Measurements from ENCODE around the gene RNF14. TPM values are rescaled to one million over a fixed set of nuclear protein-coding genes. Genes with fewer than 3 reads are reported as not detected.
"Not testable (repeated sequence)": the region's sequence is repeated elsewhere in the genome, so short reads cannot be mapped to it uniquely, and the experiment has no call there.

RNF14 gene
- polyA plus RNA-seq (2013, experiment 1 of 4) = 29.3 TPM
- 23.8 TPM for polyA plus RNA-seq (2013, experiment 2 of 4)
- 23.0 TPM for polyA plus RNA-seq (2013, experiment 3 of 4)
- 26.3 TPM for polyA plus RNA-seq (2013, experiment 4 of 4)

GRCh38 chr5:141968914-141969608 lies at the start of gene RNF14:
Gene RNF14 (plus strand): TSS chr5:141969105. CDS start chr5:141973589, 4,484 bp downstream.
- peak within 1 kb of the TSS; percentile 72 for H3K27ac ChIP-seq (ENCODE audit: insufficient read depth, low read depth, low read length, poor library complexity, severe bottlenecking)
- peak within 1 kb of the TSS; percentile 84 for H3K4me3 ChIP-seq (ENCODE audit: insufficient read depth, low read depth, low read length)
- H3K27me3 ChIP-seq (ENCODE audit: control insufficient read depth, insufficient read depth, low read length, poor library complexity, severe bottlenecking) = no peaks in the 10 kb centered on the region
- H3K36me3 ChIP-seq (ENCODE audit: control insufficient read depth, insufficient read depth, low read length) = peaks cover 7% of the 10 kb centered on the region
- H3K4me1 ChIP-seq (ENCODE audit: control insufficient read depth, insufficient read depth, low read length) = peaks cover 3% of the 10 kb centered on the region
- no peaks in the 10 kb centered on the region for H3K9me3 ChIP-seq (ENCODE audit: control insufficient read depth, low read length)
- WGBS, 2 experiments = 1% methylated on average over 63 of the region's 63 CpGs

- H3K9me3 ChIP-seq (ENCODE audit: control insufficient read depth, low read length) = no peaks in the 10 kb centered on the region
- H3K27me3 ChIP-seq (ENCODE audit: control insufficient read depth, insufficient read depth, low read length, poor library complexity, severe bottlenecking) = no peaks in the 10 kb centered on the region
- no peaks in the 10 kb centered on the region for H3K36me3 ChIP-seq (ENCODE audit: control insufficient read depth, insufficient read depth, low read length)
- H3K4me1 ChIP-seq (ENCODE audit: control insufficient read depth, insufficient read depth, low read length) = no peaks in the 10 kb centered on the region
- no peak overlapping the region for H3K27ac ChIP-seq (ENCODE audit: insufficient read depth, low read depth, low read length, poor library complexity, severe bottlenecking)
- 93 to 95% methylated on average over 8 of the region's 8 CpGs for WGBS, 2 experiments
- no peak overlapping the region for H3K4me3 ChIP-seq (ENCODE audit: insufficient read depth, low read depth, low read length)
These were observed 49.4 kb upstream of the RNF14 start for GRCh38 chr5:141919218-141920119.

GRCh38 chr5:141920771-141921170 lies 48.1 kb upstream of the RNF14 start:
- H3K27me3 ChIP-seq (ENCODE audit: control insufficient read depth, insufficient read depth, low read length, poor library complexity, severe bottlenecking) = no peaks in the 10 kb centered on the region
- no peak overlapping the region for H3K27ac ChIP-seq (ENCODE audit: insufficient read depth, low read depth, low read length, poor library complexity, severe bottlenecking)
- no peaks in the 10 kb centered on the region for H3K9me3 ChIP-seq (ENCODE audit: control insufficient read depth, low read length)
- H3K36me3 ChIP-seq (ENCODE audit: control insufficient read depth, insufficient read depth, low read length) = no peaks in the 10 kb centered on the region
- 93% methylated on average over 2 of the region's 2 CpGs for WGBS, 2 experiments
- H3K4me3 ChIP-seq (ENCODE audit: insufficient read depth, low read depth, low read length) = no peak overlapping the region
- no peaks in the 10 kb centered on the region for H3K4me1 ChIP-seq (ENCODE audit: control insufficient read depth, insufficient read depth, low read length)

GRCh38 chr5:141922827-141923447 lies 46.0 kb upstream of the RNF14 start:
- H3K4me1 ChIP-seq (ENCODE audit: control insufficient read depth, insufficient read depth, low read length); H3K9me3 ChIP-seq (ENCODE audit: control insufficient read depth, low read length); H3K27me3 ChIP-seq (ENCODE audit: control insufficient read depth, insufficient read depth, low read length, poor library complexity, severe bottlenecking); H3K27ac ChIP-seq (ENCODE audit: insufficient read depth, low read depth, low read length, poor library complexity, severe bottlenecking): not testable (repeated sequence)
- Histone ChIP-seq H3K4me3 (ENCODE audit: insufficient read depth, low read depth, low read length) (peak overlapping the region; percentile 53), H3K36me3 (ENCODE audit: control insufficient read depth, insufficient read depth, low read length) (peaks cover 16% of the 10 kb centered on the region)
- WGBS, 2 experiments = 70 to 71% methylated on average over 28 of the region's 28 CpGs

- WGBS, 2 experiments = 0 to 1% methylated on average over 53 of the region's 53 CpGs
- Histone ChIP-seq H3K4me1 (ENCODE audit: control insufficient read depth, insufficient read depth, low read length) (no peaks in the 10 kb centered on the region), H3K9me3 (ENCODE audit: control insufficient read depth, low read length) (no peaks in the 10 kb centered on the region), H3K27ac (ENCODE audit: insufficient read depth, low read depth, low read length, poor library complexity, severe bottlenecking) (peak within 1 kb of the TSS; percentile 81), H3K27me3 (ENCODE audit: control insufficient read depth, insufficient read depth, low read length, poor library complexity, severe bottlenecking) (no peaks in the 10 kb centered on the region), H3K4me3 (ENCODE audit: insufficient read depth, low read depth, low read length) (peak within 1 kb of the TSS; percentile 53), H3K36me3 (ENCODE audit: control insufficient read depth, insufficient read depth, low read length) (peaks cover 23% of the 10 kb centered on the region)
These were observed 45.2 kb upstream of the RNF14 start, which contains the start of gene DELE1 for GRCh38 chr5:141923448-141924313. Gene DELE1 (plus strand): TSS chr5:141923871. CDS start chr5:141923942, 71 bp downstream.

- no peak overlapping the region for H3K27ac ChIP-seq (ENCODE audit: insufficient read depth, low read depth, low read length, poor library complexity, severe bottlenecking)
- WGBS, 2 experiments = 93 to 97% methylated on average over 2 of the region's 2 CpGs
- H3K4me3 ChIP-seq (ENCODE audit: insufficient read depth, low read depth, low read length) = no peak overlapping the region
- H3K9me3 ChIP-seq (ENCODE audit: control insufficient read depth, low read length) = no peaks in the 10 kb centered on the region
- H3K4me1 ChIP-seq (ENCODE audit: control insufficient read depth, insufficient read depth, low read length) = no peaks in the 10 kb centered on the region
- peaks cover 47% of the 10 kb centered on the region for H3K36me3 ChIP-seq (ENCODE audit: control insufficient read depth, insufficient read depth, low read length)
- H3K27me3 ChIP-seq (ENCODE audit: control insufficient read depth, insufficient read depth, low read length, poor library complexity, severe bottlenecking) = no peaks in the 10 kb centered on the region
These were observed 42.5 kb upstream of the RNF14 start for GRCh38 chr5:141926434-141926833.

GRCh38 chr5:141928051-141928450 lies 40.9 kb upstream of the RNF14 start:
- Histone ChIP-seq H3K4me1 (ENCODE audit: control insufficient read depth, insufficient read depth, low read length) (no peaks in the 10 kb centered on the region), H3K36me3 (ENCODE audit: control insufficient read depth, insufficient read depth, low read length) (peaks cover 56% of the 10 kb centered on the region), H3K9me3 (ENCODE audit: control insufficient read depth, low read length) (no peaks in the 10 kb centered on the region), H3K4me3 (ENCODE audit: insufficient read depth, low read depth, low read length) (no peak overlapping the region), H3K27ac (ENCODE audit: insufficient read depth, low read depth, low read length, poor library complexity, severe bottlenecking) (no peak overlapping the region), H3K27me3 (ENCODE audit: control insufficient read depth, insufficient read depth, low read length, poor library complexity, severe bottlenecking) (no peaks in the 10 kb centered on the region)
- WGBS, 2 experiments = 96 to 97% methylated on average over 8 of the region's 8 CpGs

- no peak overlapping the region for H3K4me3 ChIP-seq (ENCODE audit: insufficient read depth, low read depth, low read length)
- no peaks in the 10 kb centered on the region for H3K27me3 ChIP-seq (ENCODE audit: control insufficient read depth, insufficient read depth, low read length, poor library complexity, severe bottlenecking)
- no peak overlapping the region for H3K27ac ChIP-seq (ENCODE audit: insufficient read depth, low read depth, low read length, poor library complexity, severe bottlenecking)
- H3K4me1 ChIP-seq (ENCODE audit: control insufficient read depth, insufficient read depth, low read length) = no peaks in the 10 kb centered on the region
- peaks cover 63% of the 10 kb centered on the region for H3K36me3 ChIP-seq (ENCODE audit: control insufficient read depth, insufficient read depth, low read length)
- H3K9me3 ChIP-seq (ENCODE audit: control insufficient read depth, low read length) = no peaks in the 10 kb centered on the region
- 95% methylated on average over 19 of the region's 19 CpGs for WGBS, 2 experiments
These were observed 39.4 kb upstream of the RNF14 start for GRCh38 chr5:141929398-141930058.

GRCh38 chr5:141931694-141932093 lies 37.2 kb upstream of the RNF14 start:
- no peaks in the 10 kb centered on the region for H3K9me3 ChIP-seq (ENCODE audit: control insufficient read depth, low read length)
- no peak overlapping the region for H3K27ac ChIP-seq (ENCODE audit: insufficient read depth, low read depth, low read length, poor library complexity, severe bottlenecking)
- H3K4me3 ChIP-seq (ENCODE audit: insufficient read depth, low read depth, low read length) = no peak overlapping the region
- peaks cover 71% of the 10 kb centered on the region for H3K36me3 ChIP-seq (ENCODE audit: control insufficient read depth, insufficient read depth, low read length)
- WGBS, 2 experiments = 93 to 97% methylated on average over 5 of the region's 5 CpGs
- H3K4me1 ChIP-seq (ENCODE audit: control insufficient read depth, insufficient read depth, low read length) = no peaks in the 10 kb centered on the region
- H3K27me3 ChIP-seq (ENCODE audit: control insufficient read depth, insufficient read depth, low read length, poor library complexity, severe bottlenecking) = no peaks in the 10 kb centered on the region

All from ectodermal cell (in vitro differentiated cells).